ENCODE data around the gene SH3PXD2A.
"Not testable (repeated sequence)": the region's sequence is repeated elsewhere in the genome, so short reads cannot be mapped to it uniquely, and the experiment has no call there.

SH3PXD2A gene

GRCh38 chr10:103736044-103736443 lies 119.3 kb downstream of the SH3PXD2A start:
- DNase-seq = no peak
- TF ChIP-seq POLR2A (IDR thresholded peaks at IDR 0.05; ENCODE audit: low read length) (no peak), GATA1 (IDR thresholded peaks at IDR 0.05; ENCODE audit: low read depth, low read length) (no peak)

- no peak for DNase-seq
- no peak for TF ChIP-seq GATA1 (IDR thresholded peaks at IDR 0.05; ENCODE audit: low read depth, low read length)
- no peak for TF ChIP-seq POLR2A (IDR thresholded peaks at IDR 0.05; ENCODE audit: low read length)
Observed at GRCh38 chr10:103734731-103735130, 120.6 kb downstream of the SH3PXD2A start.

- no peak for DNase-seq
- no peak for TF ChIP-seq GATA1 (IDR thresholded peaks at IDR 0.05; ENCODE audit: low read depth, low read length)
- no peak for TF ChIP-seq POLR2A (IDR thresholded peaks at IDR 0.05; ENCODE audit: low read length)
Observed at GRCh38 chr10:103733045-103733419, 122.3 kb downstream of the SH3PXD2A start.

- no peak for DNase-seq
- TF ChIP-seq POLR2A (IDR thresholded peaks at IDR 0.05; ENCODE audit: low read length) (no peak), GATA1 (IDR thresholded peaks at IDR 0.05; ENCODE audit: low read depth, low read length) (no peak)
Observed at GRCh38 chr10:103732339-103733044, 122.9 kb downstream of the SH3PXD2A start.

GRCh38 chr10:103731609-103732270 lies 123.6 kb downstream of the SH3PXD2A start:
- TF ChIP-seq GATA1 (IDR thresholded peaks at IDR 0.05; ENCODE audit: low read depth, low read length) (no peak), POLR2A (IDR thresholded peaks at IDR 0.05; ENCODE audit: low read length) (no peak)
- no peak for DNase-seq

GRCh38 chr10:103731026-103731425 lies 124.3 kb downstream of the SH3PXD2A start:
- DNase-seq = not testable (repeated sequence)

GRCh38 chr10:103729851-103730250 lies 125.5 kb downstream of the SH3PXD2A start:
- no peak for DNase-seq
- no peak for TF ChIP-seq POLR2A (IDR thresholded peaks at IDR 0.05; ENCODE audit: low read length)
- TF ChIP-seq GATA1 (IDR thresholded peaks at IDR 0.05; ENCODE audit: low read depth, low read length) = no peak

GRCh38 chr10:103727991-103728689 lies 127.2 kb downstream of the SH3PXD2A start:
- TF ChIP-seq POLR2A (IDR thresholded peaks at IDR 0.05; ENCODE audit: low read length) = no peak
- no peak for DNase-seq

GRCh38 chr10:103727546-103727963 lies 127.8 kb downstream of the SH3PXD2A start:
- TF ChIP-seq POLR2A (IDR thresholded peaks at IDR 0.05; ENCODE audit: low read length) (no peak), GATA1 (IDR thresholded peaks at IDR 0.05; ENCODE audit: low read depth, low read length) (no peak)
- no peak for DNase-seq

- peak; percentile 42 to 57 for DNase-seq
- TF ChIP-seq GATA1 (IDR thresholded peaks at IDR 0.05; ENCODE audit: low read depth, low read length) (no peak), POLR2A (IDR thresholded peaks at IDR 0.05; ENCODE audit: low read length) (no peak)
Observed at GRCh38 chr10:103726637-103727036, 128.7 kb downstream of the SH3PXD2A start.

GRCh38 chr10:103725242-103725641 lies 130.1 kb downstream of the SH3PXD2A start:
- TF ChIP-seq GATA1 (IDR thresholded peaks at IDR 0.05; ENCODE audit: low read depth, low read length) (no peak), POLR2A (IDR thresholded peaks at IDR 0.05; ENCODE audit: low read length) (no peak)
- DNase-seq = no peak

GRCh38 chr10:103724771-103725170 lies 130.6 kb downstream of the SH3PXD2A start:
- no peak for DNase-seq
- TF ChIP-seq POLR2A (IDR thresholded peaks at IDR 0.05; ENCODE audit: low read length) (no peak), GATA1 (IDR thresholded peaks at IDR 0.05; ENCODE audit: low read depth, low read length) (no peak)

GRCh38 chr10:103724074-103724473 lies 131.3 kb downstream of the SH3PXD2A start:
- TF ChIP-seq GATA1 (IDR thresholded peaks at IDR 0.05; ENCODE audit: low read depth, low read length) (no peak), POLR2A (IDR thresholded peaks at IDR 0.05; ENCODE audit: low read length) (no peak)
- no peak for DNase-seq

- TF ChIP-seq POLR2A (IDR thresholded peaks at IDR 0.05; ENCODE audit: low read length) (no peak), GATA1 (IDR thresholded peaks at IDR 0.05; ENCODE audit: low read depth, low read length) (no peak)
- DNase-seq = no peak
Observed at GRCh38 chr10:103723557-103723956, 131.8 kb downstream of the SH3PXD2A start.

GRCh38 chr10:103722632-103723031 lies 132.7 kb downstream of the SH3PXD2A start:
- no peak for DNase-seq
- TF ChIP-seq GATA1 (IDR thresholded peaks at IDR 0.05; ENCODE audit: low read depth, low read length) (no peak), POLR2A (IDR thresholded peaks at IDR 0.05; ENCODE audit: low read length) (no peak)
